Ureter (tissue), 1 donor: ENCODE data around the gene PCP4L1. TPM values are rescaled to one million over a fixed set of nuclear protein-coding genes. Genes with fewer than 3 reads are reported as not detected.

Experiments
- DNase-seq: peaks from one replicate; pipeline ENCODE4 v3.0.0-alpha.2; 2020; ENCODE audit warnings: low spot score
- total RNA-seq: library from RNA; stranded (reverse); gene quantifications from one replicate; pipeline ENCODE4 v1.2.4, GENCODE V29; 2023
- donor health status: DM: yes; HTN: yes; CAD: no.

The PCP4L1 gene
- total RNA-seq, 1 donor from 2014 or later = 66.5 TPM

GRCh38 chr1:161266836-161267235 lies 8.3 kb downstream of the PCP4L1 start:
- no peak for DNase-seq

- DNase-seq = no peak
Measured at GRCh38 chr1:161267321-161267720, 8.8 kb downstream of the PCP4L1 start.

- no peak for DNase-seq
Measured at GRCh38 chr1:161273402-161273801, 14.9 kb downstream of the PCP4L1 start.

- DNase-seq = no peak
Measured at GRCh38 chr1:161274874-161275273, 16.3 kb downstream of the PCP4L1 start.

- DNase-seq = no peak
Measured at GRCh38 chr1:161282991-161283390, 24.4 kb downstream of the PCP4L1 start.

- DNase-seq = no peak
Measured at GRCh38 chr1:161285113-161285512, 26.6 kb downstream of the PCP4L1 start.

GRCh38 chr1:161285521-161285920 lies 27.0 kb downstream of the PCP4L1 start:
- no peak for DNase-seq

GRCh38 chr1:161287482-161288054 lies 29.0 kb downstream of the PCP4L1 start:
- DNase-seq = no peak

- no peak for DNase-seq
Measured at GRCh38 chr1:161290779-161291178, 32.2 kb downstream of the PCP4L1 start.

GRCh38 chr1:161297415-161297814 lies 38.9 kb downstream of the PCP4L1 start:
- no peak for DNase-seq

GRCh38 chr1:161298116-161298515 lies 39.6 kb downstream of the PCP4L1 start:
- no peak for DNase-seq

GRCh38 chr1:161299347-161299746 lies 40.8 kb downstream of the PCP4L1 start:
- no peak for DNase-seq

- no peak for DNase-seq
Measured at GRCh38 chr1:161300478-161300877, 41.9 kb downstream of the PCP4L1 start.

- no peak for DNase-seq
Measured at GRCh38 chr1:161304927-161305866, 46.7 kb downstream of the PCP4L1 start.

- DNase-seq = peak; percentile 88
Measured at GRCh38 chr1:161305867-161306519, 47.4 kb downstream of the PCP4L1 start.

- DNase-seq = no peak
Measured at GRCh38 chr1:161307230-161307768, 48.8 kb downstream of the PCP4L1 start.

- DNase-seq = no peak
Measured at GRCh38 chr1:161307892-161308638, 49.5 kb downstream of the PCP4L1 start.

GRCh38 chr1:161309868-161310267 lies 51.3 kb downstream of the PCP4L1 start, which contains the start of gene MPZ:
TSS of gene MPZ (minus strand) at chr1:161309968. CDS start at chr1:161309905, 63 bp downstream.
- no peak for DNase-seq

- DNase-seq = no peak
Measured at GRCh38 chr1:161311595-161312181, 53.1 kb downstream of the PCP4L1 start.

- DNase-seq = no peak
Measured at GRCh38 chr1:161313554-161314200, 55.1 kb downstream of the PCP4L1 start.
